A673 (cell line): ENCODE measurements around the gene SFSWAP.

Source experiments
- EZH2 ChIP-seq: fragments of 200-600 bp; sonication (generic); IDR thresholded peaks from 2 replicates; pipeline ENCODE4 v1.6.1; 2017; ENCODE audit warnings: borderline replicate concordance, low read depth, mild to moderate bottlenecking, mixed read lengths, antibody characterized with exemption, low read length; ENCODE audit not compliant: poor library complexity, severe bottlenecking
- TF ChIP-seq, protein P1 (sequence below): fragments of 300-800, 200-600 bp; sonication (generic); conservative IDR thresholded peaks from 2 replicates; pipeline ENCODE4 v1.5.1; 2017; ENCODE audit warnings: low read depth, mild to moderate bottlenecking, antibody characterized with exemption, low read length, moderate library complexity, mixed read lengths

GRCh38 chr12:131736446-131737149 lies 25.7 kb downstream of the SFSWAP start:
- TF ChIP-seq, protein P1, sequence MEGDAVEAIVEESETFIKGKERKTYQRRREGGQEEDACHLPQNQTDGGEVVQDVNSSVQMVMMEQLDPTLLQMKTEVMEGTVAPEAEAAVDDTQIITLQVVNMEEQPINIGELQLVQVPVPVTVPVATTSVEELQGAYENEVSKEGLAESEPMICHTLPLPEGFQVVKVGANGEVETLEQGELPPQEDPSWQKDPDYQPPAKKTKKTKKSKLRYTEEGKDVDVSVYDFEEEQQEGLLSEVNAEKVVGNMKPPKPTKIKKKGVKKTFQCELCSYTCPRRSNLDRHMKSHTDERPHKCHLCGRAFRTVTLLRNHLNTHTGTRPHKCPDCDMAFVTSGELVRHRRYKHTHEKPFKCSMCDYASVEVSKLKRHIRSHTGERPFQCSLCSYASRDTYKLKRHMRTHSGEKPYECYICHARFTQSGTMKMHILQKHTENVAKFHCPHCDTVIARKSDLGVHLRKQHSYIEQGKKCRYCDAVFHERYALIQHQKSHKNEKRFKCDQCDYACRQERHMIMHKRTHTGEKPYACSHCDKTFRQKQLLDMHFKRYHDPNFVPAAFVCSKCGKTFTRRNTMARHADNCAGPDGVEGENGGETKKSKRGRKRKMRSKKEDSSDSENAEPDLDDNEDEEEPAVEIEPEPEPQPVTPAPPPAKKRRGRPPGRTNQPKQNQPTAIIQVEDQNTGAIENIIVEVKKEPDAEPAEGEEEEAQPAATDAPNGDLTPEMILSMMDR, result no peak
- no peak for TF ChIP-seq EZH2
